HG03439 (cell line): ENCODE data around the gene FLYWCH2.

Source experiments
- ATAC-seq: cut with Tn5 transposase; IDR thresholded peaks from one replicate; pipeline ENCODE4 v1.9.1; 2021; ENCODE audit warnings: mild to moderate bottlenecking, moderate library complexity; ENCODE audit not compliant: unreplicated experiment

The FLYWCH2 gene

GRCh38 chr16:2853531-2854073, 29.4 kb upstream of the FLYWCH2 start:
- no peak for ATAC-seq

- no peak for ATAC-seq
Observed at GRCh38 chr16:2854700-2855309, 28.2 kb upstream of the FLYWCH2 start.

DNA sequence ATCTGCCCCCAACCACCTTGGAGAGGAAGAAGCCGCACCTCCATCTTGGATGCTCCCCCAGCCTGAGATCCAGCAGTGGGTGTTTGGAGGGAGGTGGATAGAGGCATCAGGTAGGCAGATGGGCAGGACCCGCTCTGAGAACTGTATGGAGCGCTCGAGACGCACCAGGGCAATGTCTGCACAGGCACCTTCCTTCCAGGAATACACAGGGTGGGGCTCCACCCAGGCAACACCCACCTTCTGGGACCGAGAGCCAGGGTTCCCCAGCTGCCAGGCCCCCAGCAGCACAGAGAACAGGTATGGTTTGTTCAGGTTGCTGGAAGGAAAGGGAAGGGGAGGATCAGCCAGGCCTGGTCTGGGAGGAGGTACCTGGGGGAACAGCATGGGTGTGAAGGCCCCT, 27.5 kb upstream of the FLYWCH2 start:
- ATAC-seq = no peak

DNA sequence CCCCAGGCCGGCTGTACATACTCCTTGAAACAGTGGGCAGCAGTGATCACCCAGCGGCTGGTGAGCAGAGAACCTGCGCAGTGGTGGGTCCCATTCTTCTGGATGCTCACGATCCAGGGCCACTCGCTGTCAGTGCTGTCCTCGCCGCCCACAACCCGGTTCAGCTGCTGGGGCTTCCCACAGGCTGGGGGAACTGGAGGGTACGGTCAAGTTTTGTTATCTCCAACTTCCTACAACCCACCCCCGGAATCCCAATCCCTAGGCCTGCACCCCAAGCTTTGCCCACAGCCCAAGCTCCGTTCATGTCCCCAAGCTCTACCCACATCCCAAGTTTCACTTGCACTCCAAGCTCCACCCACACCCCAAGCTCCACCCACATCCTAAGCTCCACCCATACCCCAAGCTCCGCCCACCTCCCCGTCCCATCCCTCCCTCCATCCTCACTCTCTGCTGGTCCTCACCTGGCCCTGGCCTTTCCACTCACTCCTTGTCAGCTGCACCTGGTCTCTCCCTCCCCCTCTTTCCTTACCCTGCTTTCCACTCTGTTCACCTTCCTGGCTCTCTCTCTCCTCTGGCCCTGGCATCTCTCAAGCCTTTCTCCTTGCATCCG, 26.8 kb upstream of the FLYWCH2 start:
- ATAC-seq = no peak

- no peak for ATAC-seq
Observed at GRCh38 chr16:2856686-2857450, 26.1 kb upstream of the FLYWCH2 start.

- ATAC-seq = no peak
Observed at GRCh38 chr16:2857451-2858244, 25.4 kb upstream of the FLYWCH2 start, which contains the start of gene PRSS22. Gene PRSS22, minus strand, starts transcription at chr16:2858170. Its CDS starts 66 bp downstream, at chr16:2858104.

- no peak for ATAC-seq
Observed at GRCh38 chr16:2858245-2859025, 24.6 kb upstream of the FLYWCH2 start.

GRCh38 chr16:2859686-2860265, 23.2 kb upstream of the FLYWCH2 start:
- ATAC-seq = no peak

DNA sequence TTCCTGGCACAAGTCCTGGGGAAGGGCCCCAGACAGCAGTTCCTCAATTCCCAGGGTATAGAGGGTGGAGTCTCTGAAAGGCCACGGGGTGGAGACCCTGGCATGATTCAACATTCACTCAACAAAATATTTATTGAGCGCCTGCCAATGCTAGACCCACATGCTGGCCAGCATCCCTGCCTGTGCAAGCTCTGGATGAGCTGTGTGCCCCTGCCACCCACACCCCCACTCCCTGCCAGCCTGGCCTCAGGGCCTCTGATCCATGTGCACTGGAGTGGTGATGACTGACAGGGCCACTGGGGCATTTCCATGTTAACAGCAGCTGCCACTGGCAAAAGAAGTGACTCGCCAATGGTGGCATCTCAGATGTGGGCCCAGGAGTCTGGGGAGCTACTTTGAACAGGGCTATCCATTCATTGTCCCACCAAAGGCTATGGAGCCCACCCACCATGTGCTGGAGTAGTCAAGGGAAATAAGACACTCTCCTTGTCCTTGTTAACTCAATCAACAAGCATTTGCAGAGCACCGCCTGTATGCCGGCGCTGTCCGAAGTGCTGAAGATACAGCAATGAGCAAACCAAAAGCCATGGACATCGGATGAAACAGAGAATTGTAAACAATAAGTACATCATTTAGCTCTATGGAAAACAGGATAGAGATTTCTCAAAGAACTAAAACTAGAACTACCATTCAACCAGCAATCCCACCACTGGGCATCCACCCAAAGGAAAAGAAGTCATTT, 22.0 kb upstream of the FLYWCH2 start:
- ATAC-seq = no peak

DNA sequence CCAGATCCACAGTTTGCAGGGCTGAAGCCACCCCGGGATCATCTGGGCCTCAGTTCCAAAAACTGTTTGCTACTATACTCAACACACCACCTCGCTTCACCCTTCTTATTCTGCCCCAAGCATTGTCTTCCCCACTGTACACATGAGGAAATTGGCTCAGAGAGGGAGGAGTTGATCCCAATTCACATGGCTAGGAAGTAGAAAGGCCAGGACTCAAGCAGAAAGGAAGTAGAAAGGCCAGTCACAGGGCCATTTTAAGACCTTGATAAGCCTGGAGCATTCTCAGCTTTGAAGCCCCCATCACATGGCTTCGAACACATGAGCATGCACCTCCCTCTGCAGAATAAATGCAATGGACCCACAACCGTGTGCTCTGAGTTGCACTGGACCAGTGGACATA, 17.4 kb upstream of the FLYWCH2 start:
- ATAC-seq = no peak

DNA sequence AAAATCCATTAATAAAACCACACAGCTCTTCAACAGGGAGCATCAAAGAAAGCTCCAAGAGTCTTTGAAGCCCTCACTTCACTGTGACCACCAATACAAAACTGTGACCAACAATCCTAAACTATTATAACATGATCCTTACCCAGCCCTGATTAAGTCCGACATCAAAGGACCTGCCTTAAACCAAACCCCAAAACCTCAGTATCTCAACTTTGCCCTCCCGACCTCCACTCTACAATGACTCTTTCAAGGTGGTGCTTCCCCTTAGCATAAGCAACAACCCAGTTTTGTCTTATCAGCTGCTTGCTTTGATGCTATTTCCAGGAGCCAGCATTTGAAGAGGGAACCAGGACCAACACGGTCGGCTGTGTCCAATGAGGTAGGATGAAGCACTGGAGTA, 16.6 kb upstream of the FLYWCH2 start:
- ATAC-seq = no peak

- no peak for ATAC-seq
Observed at GRCh38 chr16:2867661-2867986, 15.4 kb upstream of the FLYWCH2 start.

DNA sequence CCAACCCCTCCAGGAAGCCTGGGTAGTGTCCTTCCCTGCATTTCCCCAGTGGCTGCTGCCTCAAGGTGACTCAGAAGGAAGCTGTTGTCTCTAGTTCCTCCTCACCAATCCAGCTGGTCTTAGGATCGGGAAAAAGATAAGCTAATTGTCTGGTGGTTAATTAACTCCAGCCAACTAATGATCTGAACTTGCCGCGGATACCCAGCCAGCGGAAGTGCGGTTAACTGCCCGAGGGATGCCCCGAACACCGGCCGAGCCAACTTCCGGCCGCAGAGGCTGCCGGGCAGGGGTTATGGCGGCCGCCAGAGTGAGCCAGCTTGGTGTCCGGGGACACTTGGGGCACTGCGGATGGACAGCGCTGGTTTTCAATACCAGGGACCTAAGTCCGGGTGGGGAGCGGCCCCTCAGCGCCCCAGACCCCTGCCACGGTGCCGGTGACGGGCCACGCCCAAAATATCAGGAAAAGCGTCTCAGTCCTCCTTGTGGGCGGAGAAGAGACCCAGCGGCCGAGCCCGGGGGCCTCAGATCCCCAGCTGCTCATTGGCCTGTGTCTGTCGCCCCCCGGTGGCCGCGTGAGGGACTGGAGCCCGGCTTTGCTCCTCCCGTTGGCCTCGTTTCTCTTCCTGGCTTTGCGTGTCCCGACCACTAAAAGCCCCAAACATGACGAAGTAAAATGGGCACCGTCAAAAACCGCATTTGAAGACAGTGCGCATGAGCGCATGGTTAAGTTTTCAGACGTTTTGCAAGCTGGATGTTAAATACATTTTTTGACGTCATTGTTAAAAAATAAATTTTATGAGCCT, 14.8 kb upstream of the FLYWCH2 start:
- peak; percentile 87 for ATAC-seq

DNA sequence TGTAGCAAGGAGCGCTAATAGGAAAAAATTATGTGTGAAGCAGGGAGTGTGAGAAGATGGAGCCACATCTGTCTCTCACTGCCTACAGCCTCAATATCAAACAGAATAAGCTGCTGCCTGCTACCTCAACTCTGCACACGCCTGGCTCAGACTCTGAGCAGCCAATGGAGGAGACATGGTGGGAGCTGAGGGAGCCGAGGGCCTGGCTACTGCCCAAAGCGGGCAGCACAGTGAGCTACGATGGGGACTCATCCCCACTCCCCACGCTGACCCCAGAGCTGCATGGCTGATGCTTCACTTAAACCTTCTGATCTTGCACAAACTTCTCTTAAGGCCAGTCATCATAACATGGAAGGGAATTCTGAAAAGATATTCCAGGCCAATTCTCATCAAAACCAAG, 11.1 kb upstream of the FLYWCH2 start:
- ATAC-seq = no peak

DNA sequence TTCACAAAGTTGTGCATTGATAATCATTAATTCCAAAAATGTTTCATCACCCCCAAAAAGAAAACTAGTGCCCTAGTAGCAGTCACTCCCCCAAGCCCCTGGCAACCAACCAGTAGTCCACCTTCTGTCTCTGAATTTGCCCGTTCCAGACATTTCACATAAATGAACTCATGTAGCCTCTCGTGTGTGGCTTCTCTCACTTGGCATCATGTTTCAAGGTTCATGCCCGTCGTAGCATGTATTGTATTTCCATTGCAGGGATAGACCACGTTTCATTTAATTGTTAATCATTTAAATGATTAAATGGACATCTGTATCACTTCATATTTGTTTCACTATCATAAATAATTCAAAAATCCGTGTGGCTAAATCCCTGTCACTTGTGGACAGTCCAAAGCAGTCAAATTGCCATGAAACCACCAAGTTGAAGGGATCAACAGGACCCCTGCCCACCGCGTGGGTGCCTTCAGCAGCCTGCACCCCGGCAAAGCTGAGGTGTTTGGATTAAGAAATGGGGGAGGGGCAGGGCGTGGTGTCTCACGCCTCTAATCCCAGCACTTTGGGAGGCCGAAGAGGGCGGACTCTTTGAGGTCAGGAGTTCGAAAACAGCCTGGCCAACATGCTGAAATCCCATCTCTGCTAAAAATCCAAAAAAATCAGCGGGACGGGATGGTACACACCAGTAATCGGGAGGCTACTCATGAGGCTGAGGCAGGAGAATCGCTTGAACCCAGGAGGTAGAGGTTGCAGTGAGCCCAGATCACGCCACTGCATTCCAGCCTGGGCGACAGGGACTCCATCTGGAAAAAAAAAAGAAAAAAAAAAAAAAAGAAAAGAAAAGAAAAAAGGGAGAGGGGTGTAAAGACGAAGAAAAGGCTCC, 8.7 kb upstream of the FLYWCH2 start:
- no peak for ATAC-seq

DNA sequence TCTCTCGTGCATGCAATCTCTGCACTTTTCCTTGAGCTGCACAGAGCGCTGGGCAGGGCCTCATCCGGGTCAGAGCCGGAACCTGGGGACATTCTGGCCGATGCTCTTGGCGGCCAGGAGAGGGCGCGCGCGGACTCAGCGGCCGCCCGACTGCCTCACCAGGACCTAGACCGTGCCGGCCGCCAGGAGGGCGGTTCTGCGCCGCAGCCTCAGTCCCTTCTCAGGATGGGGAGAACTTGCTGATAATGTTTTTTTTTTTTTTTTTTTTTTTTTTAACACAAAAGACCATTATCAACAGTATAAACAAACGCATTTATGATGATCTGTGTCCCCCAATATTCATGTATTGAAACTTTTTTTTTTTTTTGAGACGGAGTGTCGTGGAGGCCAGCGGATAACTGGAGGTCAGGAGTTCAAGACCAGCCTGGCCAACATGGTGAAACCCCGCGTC, 8.1 kb upstream of the FLYWCH2 start:
- ATAC-seq = peak; percentile 77

GRCh38 chr16:2879854-2880508, 3.0 kb upstream of the FLYWCH2 start:
- no peak for ATAC-seq
